ENCODE measurements around the gene KIF1A.

DNA sequence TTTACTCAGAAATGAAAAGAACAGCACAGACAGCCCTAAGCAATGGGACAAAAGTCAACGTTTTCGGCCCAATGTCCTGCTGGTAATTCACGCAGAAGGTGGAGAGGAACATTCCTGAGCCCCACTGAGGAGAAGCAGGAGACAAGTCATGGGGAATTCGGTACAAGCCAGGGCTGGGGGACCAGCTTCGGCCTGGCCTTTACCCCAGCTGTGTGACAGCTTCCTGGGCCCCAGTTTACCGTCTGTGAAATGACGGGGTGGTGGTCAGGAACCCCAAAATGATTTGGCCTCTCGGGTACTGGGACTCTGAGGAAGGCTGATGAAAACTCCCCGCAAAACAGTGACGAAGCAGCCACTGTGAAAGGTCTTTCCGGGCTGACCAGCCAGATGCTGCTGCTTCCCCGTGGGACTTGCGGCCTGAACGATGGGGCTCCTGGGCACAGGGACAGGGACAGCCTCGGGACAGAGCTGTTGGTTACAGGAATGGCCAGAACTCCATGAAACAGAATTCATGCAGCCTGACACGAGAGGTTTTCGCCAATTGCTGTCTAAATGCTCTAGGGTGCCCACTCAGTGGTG is 21.6 kb downstream of the KIF1A start:
- no peak for TF ChIP-seq POLR2A (IDR thresholded peaks at IDR 0.05)
- TF ChIP-seq CTCF (IDR thresholded peaks at IDR 0.05) = no peak
